Pulmonary artery endothelial cell (primary cell): ENCODE measurements around the gene QKI. TPM values are rescaled to one million over a fixed set of nuclear protein-coding genes. Genes with fewer than 3 reads are reported as not detected.

ENCODE experiments used
- DNase-seq: peaks from one replicate; pipeline ENCODE4 v3.0.0-alpha.2; 2011; ENCODE audit warnings: low read depth, low spot score
- total RNA-seq: library from RNA; depleted of rRNA; stranded (reverse); fragments of >200 nt; gene quantifications from 2 replicates; pipeline ENCODE4 v1.2.3, GENCODE V29; 2014

Gene QKI
- total RNA-seq, 1 donor from 2014 or later: 195 TPM

GRCh38 chr6:163391985-163392384 lies 22.5 kb upstream of the QKI start:
- DNase-seq: no peak

GRCh38 chr6:163392533-163392932 lies 22.0 kb upstream of the QKI start:
- DNase-seq: no peak

- DNase-seq: no peak
Measured at GRCh38 chr6:163393923-163394322, 20.6 kb upstream of the QKI start.

GRCh38 chr6:163394659-163395058 lies 19.9 kb upstream of the QKI start:
- DNase-seq: no peak

GRCh38 chr6:163395122-163395830 lies 19.2 kb upstream of the QKI start:
- DNase-seq: no peak

GRCh38 chr6:163395831-163396185 lies 18.7 kb upstream of the QKI start:
- DNase-seq: no peak

- no peak for DNase-seq
Measured at GRCh38 chr6:163397326-163397725, 17.2 kb upstream of the QKI start.

GRCh38 chr6:163398115-163398514 lies 16.4 kb upstream of the QKI start:
- no peak for DNase-seq

- no peak for DNase-seq
Measured at GRCh38 chr6:163398815-163399214, 15.7 kb upstream of the QKI start.

GRCh38 chr6:163400509-163400908 lies 14.0 kb upstream of the QKI start:
- DNase-seq: no peak

- DNase-seq: no peak
Measured at GRCh38 chr6:163401039-163401885, 13.3 kb upstream of the QKI start.

GRCh38 chr6:163402616-163403015 lies 11.9 kb upstream of the QKI start:
- no peak for DNase-seq

GRCh38 chr6:163404825-163405265 lies 9.7 kb upstream of the QKI start:
- no peak for DNase-seq

GRCh38 chr6:163405412-163406309 lies 8.9 kb upstream of the QKI start:
- no peak for DNase-seq

- no peak for DNase-seq
Measured at GRCh38 chr6:163406366-163406765, 8.2 kb upstream of the QKI start.

GRCh38 chr6:163406830-163407229 lies 7.7 kb upstream of the QKI start:
- DNase-seq: no peak

GRCh38 chr6:163408352-163408991 lies 6.0 kb upstream of the QKI start:
- no peak for DNase-seq

GRCh38 chr6:163409712-163410111 lies 4.8 kb upstream of the QKI start:
- DNase-seq: no peak

- DNase-seq: no peak
Measured at GRCh38 chr6:163412341-163412740, 2.2 kb upstream of the QKI start.

GRCh38 chr6:163412801-163413344 lies 1.6 kb upstream of the QKI start:
- DNase-seq: no peak
